Bronchial epithelial cell (primary cell): ENCODE data around the gene CCT2. TPM values are rescaled to one million over a fixed set of nuclear protein-coding genes. Genes with fewer than 3 reads are reported as not detected.

Experiments
- DNase-seq: peaks from one replicate; pipeline ENCODE4 v3.0.0-alpha.2; 2010; ENCODE audit warnings: low read depth
- FAIRE-seq: peaks from 2 replicates; lab custom pipeline; 2011; peaks lifted over from hg19 to GRCh38; lab: Jason Lieb, UNC
- H3K27me3 ChIP-seq: 2 replicates; pipeline ENCODE4 v1.5.1; 2011; ENCODE audit warnings: low read length; ENCODE audit not compliant: control insufficient read depth, insufficient read depth
- H3K36me3 ChIP-seq: 2 replicates; pipeline ENCODE4 v1.5.1; 2011; ENCODE audit warnings: low read length; ENCODE audit not compliant: control insufficient read depth, insufficient read depth
- H3K4me3 ChIP-seq: 2 replicates; pipeline ENCODE4 v1.5.1; 2011; ENCODE audit warnings: mild to moderate bottlenecking, low read depth, low read length, control low read depth
- CTCF ChIP-seq: IDR thresholded peaks from 2 replicates; pipeline ENCODE4 v1.5.1; 2011; ENCODE audit warnings: mild to moderate bottlenecking, moderate library complexity, low read length, control low read depth, inconsistent platforms; ENCODE audit not compliant: insufficient read depth, severe bottlenecking
- total RNA-seq: library from RNA; depleted of rRNA; stranded (reverse); fragments of >200 nt; gene quantifications from 2 replicates; pipeline ENCODE4 v1.2.1, GENCODE V29; 2014

The CCT2 gene
- total RNA-seq, 1 donor from 2014 or later = 235 TPM

GRCh38 chr12:69563166-69563762 lies 22.0 kb upstream of the CCT2 start:
- no peak overlapping the region for H3K4me3 ChIP-seq
- TF ChIP-seq CTCF = no peak
- no peak for FAIRE-seq

GRCh38 chr12:69566603-69567002 lies 18.7 kb upstream of the CCT2 start:
- no peak for FAIRE-seq
- H3K4me3 ChIP-seq = no peak overlapping the region
- DNase-seq = no peak
- H3K36me3 ChIP-seq = peaks cover 3% of the 10 kb centered on the region
- no peaks in the 10 kb centered on the region for H3K27me3 ChIP-seq
- TF ChIP-seq CTCF = peak; percentile 4

More at GRCh38 chr12:69563166-69563762, 22.0 kb upstream of the CCT2 start:
- peaks cover 2% of the 10 kb centered on the region for H3K36me3 ChIP-seq
- DNase-seq = no peak
- no peaks in the 10 kb centered on the region for H3K27me3 ChIP-seq

GRCh38 chr12:69569236-69569635 lies 16.0 kb upstream of the CCT2 start:
- H3K36me3 ChIP-seq = peaks cover 6% of the 10 kb centered on the region
- DNase-seq (peak; percentile 84), FAIRE-seq (no peak)
- no peak overlapping the region for H3K4me3 ChIP-seq
- no peak for TF ChIP-seq CTCF
- no peaks in the 10 kb centered on the region for H3K27me3 ChIP-seq

- no peak for FAIRE-seq
- DNase-seq = peak; percentile 39
- H3K36me3 ChIP-seq = peaks cover 8% of the 10 kb centered on the region
- H3K4me3 ChIP-seq = no peak overlapping the region
- no peaks in the 10 kb centered on the region for H3K27me3 ChIP-seq
- TF ChIP-seq CTCF = no peak
These were observed 15.2 kb upstream of the CCT2 start for GRCh38 chr12:69570000-69570516.

- Histone ChIP-seq H3K4me3 (no peak overlapping the region), H3K27me3 (no peaks in the 10 kb centered on the region), H3K36me3 (peaks cover 8% of the 10 kb centered on the region)
- peak; percentile 77 for DNase-seq
- peak; percentile 61 for TF ChIP-seq CTCF
- FAIRE-seq = no peak
These were observed 14.5 kb upstream of the CCT2 start for GRCh38 chr12:69570545-69571399.
